ENCODE data around the gene SCD5. TPM values are rescaled to one million over a fixed set of nuclear protein-coding genes. Genes with fewer than 3 reads are reported as not detected.

SCD5 gene
- total and polyA plus RNA-seq, 2 of the 4 experiments (the other 2 are of a cell fraction) = 12.4 to 13.5 TPM

DNA sequence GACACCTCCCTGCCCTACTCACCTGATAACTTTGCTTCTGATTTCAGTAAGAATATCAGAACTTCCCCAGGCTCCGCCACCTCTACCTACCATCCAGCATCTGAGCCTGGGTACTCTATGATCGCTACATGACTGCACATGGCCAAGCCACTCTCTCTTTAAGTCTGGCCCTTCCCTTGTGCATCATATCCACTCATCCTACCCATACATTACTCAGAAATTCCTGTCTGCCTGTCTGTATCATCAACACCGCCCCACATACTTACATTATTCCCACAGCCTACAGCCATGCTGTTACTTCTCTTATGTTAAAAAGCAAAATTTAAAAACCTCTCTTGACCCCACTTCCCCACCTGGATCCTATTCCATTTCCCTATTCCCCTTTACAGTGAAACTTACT is 84.7 kb downstream of the SCD5 start:
- H2AFZ ChIP-seq (replicated peaks; ENCODE audit: low read length, poor library complexity) = no peak overlapping the region
- no peak overlapping the region for H4K8ac ChIP-seq (ENCODE audit: low read depth in 2 of 2, low read length in 2 of 2)
- H3K36me3 ChIP-seq (ENCODE audit: control insufficient read depth, insufficient read depth, low read length) = no peaks in the 10 kb centered on the region
- no peak overlapping the region for H3K4ac ChIP-seq (ENCODE audit: low read depth, low read length)
- no peak overlapping the region for H3K9ac ChIP-seq (ENCODE audit: low read depth, low read length)
- no peak overlapping the region for H4K5ac ChIP-seq (ENCODE audit: low read depth, low read length)
- no peak overlapping the region for H4K91ac ChIP-seq (ENCODE audit: insufficient read depth, low read depth, low read length)
- no peaks in the 10 kb centered on the region for H3K9me3 ChIP-seq (ENCODE audit: control insufficient read depth, insufficient read depth, low read length)
- no peak overlapping the region for H3K4me3 ChIP-seq (ENCODE audit: insufficient read depth, low read depth, low read length)
- H3K9me1 ChIP-seq (ENCODE audit: insufficient read depth, low read length) = no peaks in the 10 kb centered on the region
- no peak; the same call in 1 of the 2 replicates for ATAC-seq (ENCODE audit: low read depth)
- H3K27ac ChIP-seq (ENCODE audit: insufficient read depth, low read length) = no peak overlapping the region
- H2AK5ac ChIP-seq (ENCODE audit: low read depth, low read length) = no peak overlapping the region
- no peaks in the 10 kb centered on the region for H4K20me1 ChIP-seq (ENCODE audit: insufficient read depth, low read length)
- no peak for TF ChIP-seq RFX5 (IDR thresholded peaks at IDR 0.05; ENCODE audit: low read depth, low read length)
- TF ChIP-seq SMC3 (IDR thresholded peaks at IDR 0.05; ENCODE audit: low read depth, low read length) = no peak
- no peak for TF ChIP-seq MAZ (IDR thresholded peaks at IDR 0.05; ENCODE audit: borderline replicate concordance, low read depth, low read length)
- no peak for TF ChIP-seq RCOR1 (IDR thresholded peaks at IDR 0.05; ENCODE audit: insufficient replicate concordance, low read length)
- no peak overlapping the region for H2BK15ac ChIP-seq (ENCODE audit: low read depth, low read length)
- DNase-seq = peak; percentile 24
- H3K4me2 ChIP-seq (ENCODE audit: low read depth, low read length) = no peak overlapping the region
- POLR2A ChIA-PET (ENCODE audit: unreplicated experiment) = no interaction called here
- CTCF ChIA-PET = no interaction called here
- H2BK120ac ChIP-seq (ENCODE audit: low read depth, low read length) = no peak overlapping the region
- H3K4me1 ChIP-seq (ENCODE audit: control insufficient read depth, insufficient read depth, low read length) = no peaks in the 10 kb centered on the region
- dilution Hi-C loops (cut with HindIII; ENCODE audit: low sequenced_read_pairs, unreplicated experiment) (no loop called here), intact Hi-C loops (cut with micrococcal nuclease) (no loop called here), in situ Hi-C loops (cut with MboI; ENCODE audit: low sequenced_read_pairs) (no loop called here)
- H2BK20ac ChIP-seq (ENCODE audit: low read depth, low read length) = no peak overlapping the region
- H3K56ac ChIP-seq (ENCODE audit: extremely low read depth, insufficient read depth, low read length) = no peak overlapping the region
- WGBS, 2 experiments (ENCODE audit: extremely low coverage in 2 of 2, insufficient read length in 1 of 2) = 82% methylated on average over 2 of the region's 3 CpGs; no CpG with 5 or more reads in 1 of the 2 experiments
- no peak overlapping the region for H3K18ac ChIP-seq (ENCODE audit: low read depth, low read length)
- no peak overlapping the region for H3K14ac ChIP-seq (replicated peaks; ENCODE audit: low read depth, low read length)
- H2BK5ac ChIP-seq (ENCODE audit: low read depth, low read length, poor library complexity, severe bottlenecking) = no peak overlapping the region
- H3K79me1 ChIP-seq (ENCODE audit: low read depth in 1 of 2, low read length in 2 of 2) = peaks cover 0 to 6% of the 10 kb centered on the region in 2 experiments; a peak in 1 of 4 replicates
- no peak overlapping the region for H3K23ac ChIP-seq (ENCODE audit: low read depth, low read length)
- no peak overlapping the region for H2AK9ac ChIP-seq (replicated peaks; ENCODE audit: low read depth, low read length, poor library complexity)
- BruUV-seq (replicated peaks) = no TSS peak
- no peaks in the 10 kb centered on the region for H3K27me3 ChIP-seq (ENCODE audit: control insufficient read depth, insufficient read depth, low read length)

Data from IMR-90 (cell line).